Measurements from ENCODE around the gene PRSS27. TPM values are rescaled to one million over a fixed set of nuclear protein-coding genes. Genes with fewer than 3 reads are reported as not detected.

Gene PRSS27
- total RNA-seq, 2 donors from 2014 or later, result 0.51 TPM; not detected in 1

DNA sequence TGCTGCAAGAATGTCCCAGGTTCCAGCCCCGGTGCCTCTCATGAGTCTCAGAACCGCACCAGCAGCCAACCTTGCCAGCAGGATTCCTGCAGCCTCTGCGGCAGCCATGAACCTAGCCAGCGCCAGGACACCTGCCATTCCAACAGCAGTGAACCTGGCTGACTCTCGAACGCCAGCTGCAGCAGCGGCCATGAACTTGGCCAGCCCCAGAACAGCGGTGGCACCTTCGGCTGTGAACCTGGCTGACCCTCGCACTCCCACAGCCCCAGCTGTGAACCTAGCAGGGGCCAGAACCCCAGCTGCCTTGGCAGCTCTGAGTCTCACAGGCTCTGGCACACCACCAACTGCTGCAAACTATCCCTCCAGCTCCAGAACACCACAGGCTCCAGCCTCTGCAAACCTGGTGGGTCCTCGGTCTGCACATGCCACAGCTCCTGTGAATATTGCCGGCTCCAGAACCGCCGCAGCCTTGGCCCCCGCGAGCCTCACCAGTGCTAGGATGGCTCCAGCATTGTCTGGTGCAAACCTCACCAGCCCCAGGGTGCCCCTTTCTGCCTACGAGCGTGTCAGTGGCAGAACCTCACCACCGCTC, 47.2 kb upstream of the PRSS27 start:
- no peak overlapping the region for H3K27ac ChIP-seq
- H3K27me3 ChIP-seq, result no peaks in the 10 kb centered on the region
- no peak for DNase-seq (ENCODE audit: low spot score)
- H3K4me1 ChIP-seq, result peaks cover 3 to 20% of the 10 kb centered on the region in 2 donors
- no peak overlapping the region for H3K4me3 ChIP-seq
- peaks cover 100% of the 10 kb centered on the region for H3K36me3 ChIP-seq
- TF ChIP-seq CTCF (IDR thresholded peaks at IDR 0.05), result no peak
- H3K9me3 ChIP-seq, result no peaks in the 10 kb centered on the region

GRCh38 chr16:2766430-2767139, 46.6 kb upstream of the PRSS27 start:
- H3K4me1 ChIP-seq, result peaks cover 3 to 20% of the 10 kb centered on the region in 2 donors
- no peaks in the 10 kb centered on the region for H3K27me3 ChIP-seq
- no peak for TF ChIP-seq CTCF (IDR thresholded peaks at IDR 0.05)
- DNase-seq (ENCODE audit: low spot score), result no peak
- H3K9me3 ChIP-seq, result no peaks in the 10 kb centered on the region
- no peak overlapping the region for H3K4me3 ChIP-seq
- H3K36me3 ChIP-seq, result peaks cover 100% of the 10 kb centered on the region
- H3K27ac ChIP-seq, result no peak overlapping the region

DNA sequence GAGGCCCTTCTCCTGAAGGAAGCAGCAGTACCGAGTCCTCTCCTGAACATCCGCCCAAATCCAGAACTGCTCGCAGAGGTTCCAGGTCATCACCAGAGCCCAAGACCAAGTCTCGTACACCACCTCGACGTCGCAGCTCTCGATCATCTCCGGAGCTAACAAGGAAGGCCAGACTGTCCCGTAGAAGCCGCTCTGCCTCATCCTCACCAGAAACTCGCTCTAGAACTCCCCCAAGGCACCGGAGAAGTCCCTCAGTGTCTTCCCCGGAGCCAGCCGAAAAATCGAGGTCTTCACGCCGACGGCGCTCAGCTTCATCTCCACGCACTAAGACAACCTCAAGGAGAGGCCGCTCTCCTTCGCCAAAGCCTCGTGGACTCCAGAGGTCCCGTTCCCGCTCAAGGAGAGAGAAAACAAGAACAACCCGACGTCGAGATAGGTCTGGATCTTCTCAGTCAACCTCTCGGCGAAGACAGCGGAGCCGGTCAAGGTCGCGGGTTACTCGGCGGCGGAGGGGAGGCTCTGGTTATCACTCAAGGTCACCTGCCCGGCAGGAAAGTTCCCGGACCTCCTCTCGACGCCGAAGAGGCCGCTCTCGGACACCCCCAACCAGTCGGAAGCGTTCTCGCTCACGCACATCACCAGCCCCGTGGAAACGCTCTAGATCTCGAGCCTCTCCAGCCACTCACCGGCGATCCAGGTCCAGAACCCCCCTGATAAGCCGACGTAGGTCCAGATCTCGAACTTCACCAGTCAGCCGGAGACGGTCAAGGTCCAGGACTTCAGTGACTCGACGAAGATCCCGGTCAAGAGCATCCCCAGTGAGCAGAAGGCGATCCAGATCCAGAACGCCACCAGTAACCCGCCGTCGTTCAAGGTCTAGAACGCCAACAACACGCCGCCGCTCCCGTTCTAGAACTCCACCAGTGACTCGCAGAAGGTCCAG, 45.7 kb upstream of the PRSS27 start:
- H3K36me3 ChIP-seq, result peaks cover 100% of the 10 kb centered on the region
- no peak for TF ChIP-seq CTCF (IDR thresholded peaks at IDR 0.05)
- DNase-seq (ENCODE audit: low spot score), result no peak
- no peaks in the 10 kb centered on the region for H3K9me3 ChIP-seq
- peaks cover under 1 to 20% of the 10 kb centered on the region in 2 donors for H3K4me1 ChIP-seq
- no peak overlapping the region for H3K4me3 ChIP-seq
- no peak overlapping the region for H3K27ac ChIP-seq
- no peaks in the 10 kb centered on the region for H3K27me3 ChIP-seq

- Histone ChIP-seq H3K36me3 (peaks cover 100% of the 10 kb centered on the region), H3K9me3 (no peaks in the 10 kb centered on the region)
- DNase-seq (ENCODE audit: low spot score), result no peak
Measured at GRCh38 chr16:2764718-2765117, 44.7 kb upstream of the PRSS27 start.

GRCh38 chr16:2763173-2763572, 43.1 kb upstream of the PRSS27 start:
- Histone ChIP-seq H3K9me3 (no peaks in the 10 kb centered on the region), H3K27me3 (no peaks in the 10 kb centered on the region), H3K4me1 (peaks cover 0 to 18% of the 10 kb centered on the region in 2 donors), H3K27ac (no peak overlapping the region), H3K4me3 (no peak overlapping the region), H3K36me3 (peaks cover 100% of the 10 kb centered on the region)
- no peak for DNase-seq (ENCODE audit: low spot score)
- TF ChIP-seq CTCF (IDR thresholded peaks at IDR 0.05), result no peak

More at GRCh38 chr16:2764718-2765117, 44.7 kb upstream of the PRSS27 start:
- no peak for TF ChIP-seq CTCF (IDR thresholded peaks at IDR 0.05)
- no peak overlapping the region for H3K27ac ChIP-seq
- no peaks in the 10 kb centered on the region for H3K27me3 ChIP-seq
- H3K4me3 ChIP-seq, result no peak overlapping the region
- peaks cover 0 to 20% of the 10 kb centered on the region in 2 donors for H3K4me1 ChIP-seq
